ENCODE results near the gene VCAN. TPM values are rescaled to one million over a fixed set of nuclear protein-coding genes. Genes with fewer than 3 reads are reported as not detected.

VCAN gene
- total RNA-seq, 1 donor from 2014 or later: 333 TPM

- Histone ChIP-seq H3K27ac (no peak overlapping the region), H3K9me3 (no peaks in the 10 kb centered on the region), H3K27me3 (no peaks in the 10 kb centered on the region), H3K4me1 (peaks cover 0 to 3% of the 10 kb centered on the region in 2 donors), H3K36me3 (peaks cover 11 to 33% of the 10 kb centered on the region in 2 donors), H3K4me3 (no peak overlapping the region)
- TF ChIP-seq CTCF (IDR thresholded peaks at IDR 0.05): no peak
- intact Hi-C loops (cut with DNase I): no loop called here
- no peak for DNase-seq (ENCODE audit: low spot score in 2 of 2)
Measured at GRCh38 chr5:83498585-83498984, 27.0 kb downstream of the VCAN start.

GRCh38 chr5:83503662-83504061 is 32.1 kb downstream of the VCAN start:
- Histone ChIP-seq H3K27ac (peak overlapping the region in 1 of 2 donors; percentile 60), H3K27me3 (no peaks in the 10 kb centered on the region), H3K36me3 (peaks cover 0 to 22% of the 10 kb centered on the region in 2 donors), H3K4me3 (no peak overlapping the region), H3K4me1 (peaks cover 0 to 3% of the 10 kb centered on the region in 2 donors), H3K9me3 (no peaks in the 10 kb centered on the region)
- TF ChIP-seq CTCF (IDR thresholded peaks at IDR 0.05): no peak
- no peak for DNase-seq (ENCODE audit: low spot score in 2 of 2)
- intact Hi-C loops (cut with DNase I): no loop called here

- peaks cover 5 to 12% of the 10 kb centered on the region in 2 donors for H3K36me3 ChIP-seq
- peaks cover 0 to 10% of the 10 kb centered on the region in 2 donors for H3K4me1 ChIP-seq
- peak overlapping the region in 1 of 2 donors; percentile 74 for H3K27ac ChIP-seq
- H3K9me3 ChIP-seq: no peaks in the 10 kb centered on the region
- no peak for DNase-seq (ENCODE audit: low spot score in 2 of 2)
- TF ChIP-seq CTCF (IDR thresholded peaks at IDR 0.05): no peak
- intact Hi-C loops (cut with DNase I): no loop called here
- no peaks in the 10 kb centered on the region for H3K27me3 ChIP-seq
- H3K4me3 ChIP-seq: no peak overlapping the region
Measured at GRCh38 chr5:83507431-83507830, 35.9 kb downstream of the VCAN start.

- TF ChIP-seq CTCF (IDR thresholded peaks at IDR 0.05): no peak
- DNase-seq (ENCODE audit: low spot score in 2 of 2): no peak
- Histone ChIP-seq H3K9me3 (no peaks in the 10 kb centered on the region), H3K36me3 (peaks cover 8 to 12% of the 10 kb centered on the region in 2 donors), H3K27me3 (no peaks in the 10 kb centered on the region), H3K4me3 (peak overlapping the region in 1 of 2 donors; percentile 18), H3K27ac (peak overlapping the region; percentile 41 to 74), H3K4me1 (peaks cover 0 to 13% of the 10 kb centered on the region in 2 donors)
- intact Hi-C loops (cut with DNase I): no loop called here
Measured at GRCh38 chr5:83509540-83509939, 38.0 kb downstream of the VCAN start.

GRCh38 chr5:83510260-83510659 is 38.7 kb downstream of the VCAN start:
- peaks cover 8 to 12% of the 10 kb centered on the region in 2 donors for H3K36me3 ChIP-seq
- peak overlapping the region in 1 of 2 donors; percentile 18 for H3K4me3 ChIP-seq
- H3K9me3 ChIP-seq: no peaks in the 10 kb centered on the region
- no peak for DNase-seq (ENCODE audit: low spot score in 2 of 2)
- no peak for TF ChIP-seq CTCF (IDR thresholded peaks at IDR 0.05)
- intact Hi-C loops (cut with DNase I): no loop called here
- peaks cover 0 to 13% of the 10 kb centered on the region in 2 donors for H3K4me1 ChIP-seq
- H3K27me3 ChIP-seq: no peaks in the 10 kb centered on the region
- peak overlapping the region; percentile 41 to 74 for H3K27ac ChIP-seq

Measured in ascending aorta (tissue), 2 donors.